Chondrocyte (in vitro differentiated cells): Measurements from ENCODE around the gene WDR5B. TPM values are rescaled to one million over a fixed set of nuclear protein-coding genes. Genes with fewer than 3 reads are reported as not detected.
"Not testable (repeated sequence)": the region's sequence is repeated elsewhere in the genome, so short reads cannot be mapped to it uniquely, and the experiment has no call there.

Source experiments
- DNase-seq: peaks from one replicate; pipeline ENCODE4 v3.0.0; 2021; ENCODE audit warnings: mixed read lengths, low spot score
- H3K27ac Mint-ChIP-seq: one replicate; pipeline ENCODE4 v1.8.0; 2021; ENCODE audit warnings: mild to moderate bottlenecking, moderate library complexity, mixed read lengths; ENCODE audit not compliant: unreplicated experiment
- H3K27me3 Mint-ChIP-seq: 2 replicates; pipeline ENCODE4 v1.8.0; 2021; ENCODE audit warnings: low read depth, mixed read lengths
- H3K36me3 Mint-ChIP-seq: 2 replicates; pipeline ENCODE4 v1.8.0; 2021; ENCODE audit warnings: low read depth, mixed read lengths
- H3K4me1 Mint-ChIP-seq: 2 replicates; pipeline ENCODE4 v1.8.0; 2021; ENCODE audit warnings: low read depth, mild to moderate bottlenecking, mixed read lengths
- H3K4me3 Mint-ChIP-seq: one replicate; pipeline ENCODE4 v1.8.0; 2021; ENCODE audit warnings: mild to moderate bottlenecking, moderate library complexity, mixed read lengths; ENCODE audit not compliant: unreplicated experiment
- H3K9me3 Mint-ChIP-seq: 2 replicates; pipeline ENCODE4 v1.8.0; 2021; ENCODE audit warnings: low read depth, mixed read lengths
- total RNA-seq: library from RNA; stranded (reverse); gene quantifications from 3 replicates; pipeline ENCODE4 v1.2.1, GENCODE V29; 2021
- TF ChIP-seq, protein P1 (sequence below): fragments of 200-600 bp; sonication (generic); IDR thresholded peaks from 2 replicates; pipeline ENCODE4 v1.5.0; 2021; ENCODE audit warnings: antibody characterized with exemption, mild to moderate bottlenecking, moderate library complexity

The WDR5B gene
- total RNA-seq, 1 donor from 2014 or later: 5.0 TPM

DNA sequence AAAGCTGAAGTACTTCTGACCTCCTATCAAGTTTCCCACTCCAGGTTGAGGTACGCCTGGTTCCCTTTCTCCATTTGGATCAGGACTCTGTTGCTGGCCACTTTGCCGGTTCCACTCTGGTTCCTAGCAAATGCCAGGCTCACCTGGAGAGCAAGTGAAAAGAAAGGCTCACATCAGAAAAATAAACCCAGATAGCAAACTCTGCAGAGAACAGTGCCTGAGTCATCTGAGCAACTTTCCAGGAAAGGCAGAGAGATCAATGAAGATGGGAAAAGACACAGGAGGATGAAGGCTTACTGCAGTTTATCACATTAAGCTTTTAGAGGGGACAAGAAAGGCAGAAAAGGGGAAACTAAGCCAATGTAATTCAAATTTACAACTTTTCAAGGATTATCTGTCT lies 41.8 kb upstream of the WDR5B start:
- Mint-ChIP-seq H3K9me3 (no peaks in the 10 kb centered on the region), H3K27ac (no peak overlapping the region), H3K27me3 (no peaks in the 10 kb centered on the region), H3K4me1 (no peaks in the 10 kb centered on the region), H3K4me3 (no peak overlapping the region), H3K36me3 (peaks cover 22% of the 10 kb centered on the region)
- TF ChIP-seq, protein P1, sequence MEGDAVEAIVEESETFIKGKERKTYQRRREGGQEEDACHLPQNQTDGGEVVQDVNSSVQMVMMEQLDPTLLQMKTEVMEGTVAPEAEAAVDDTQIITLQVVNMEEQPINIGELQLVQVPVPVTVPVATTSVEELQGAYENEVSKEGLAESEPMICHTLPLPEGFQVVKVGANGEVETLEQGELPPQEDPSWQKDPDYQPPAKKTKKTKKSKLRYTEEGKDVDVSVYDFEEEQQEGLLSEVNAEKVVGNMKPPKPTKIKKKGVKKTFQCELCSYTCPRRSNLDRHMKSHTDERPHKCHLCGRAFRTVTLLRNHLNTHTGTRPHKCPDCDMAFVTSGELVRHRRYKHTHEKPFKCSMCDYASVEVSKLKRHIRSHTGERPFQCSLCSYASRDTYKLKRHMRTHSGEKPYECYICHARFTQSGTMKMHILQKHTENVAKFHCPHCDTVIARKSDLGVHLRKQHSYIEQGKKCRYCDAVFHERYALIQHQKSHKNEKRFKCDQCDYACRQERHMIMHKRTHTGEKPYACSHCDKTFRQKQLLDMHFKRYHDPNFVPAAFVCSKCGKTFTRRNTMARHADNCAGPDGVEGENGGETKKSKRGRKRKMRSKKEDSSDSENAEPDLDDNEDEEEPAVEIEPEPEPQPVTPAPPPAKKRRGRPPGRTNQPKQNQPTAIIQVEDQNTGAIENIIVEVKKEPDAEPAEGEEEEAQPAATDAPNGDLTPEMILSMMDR: no peak
- no peak for DNase-seq

DNA sequence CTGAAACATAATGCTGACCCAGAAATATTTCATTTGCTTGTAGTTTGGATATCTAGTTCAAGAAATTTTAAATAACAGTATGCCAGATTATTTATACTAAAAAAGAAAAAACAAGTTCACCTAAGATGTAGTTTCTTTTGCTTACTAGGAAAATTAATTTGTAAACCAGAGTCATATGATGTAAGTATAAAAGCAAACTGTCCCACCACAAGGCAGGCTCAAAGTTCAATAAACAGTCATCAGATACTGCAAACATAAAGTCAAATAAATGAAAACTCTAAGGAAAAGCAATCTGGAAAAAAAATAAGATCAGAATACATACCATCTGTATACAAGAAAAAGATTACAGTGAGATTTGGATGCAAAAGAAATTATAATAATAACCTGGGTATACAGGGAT lies 40.2 kb upstream of the WDR5B start:
- H3K36me3 Mint-ChIP-seq: peaks cover 23% of the 10 kb centered on the region
- H3K9me3 Mint-ChIP-seq: no peaks in the 10 kb centered on the region
- TF ChIP-seq, protein P1: no peak
- H3K4me3 Mint-ChIP-seq: no peak overlapping the region
- no peaks in the 10 kb centered on the region for H3K27me3 Mint-ChIP-seq
- peak overlapping the region; percentile 53 for H3K27ac Mint-ChIP-seq
- peaks cover 4% of the 10 kb centered on the region for H3K4me1 Mint-ChIP-seq
- DNase-seq: no peak

GRCh38 chr3:122451371-122451770 lies 35.5 kb upstream of the WDR5B start:
- TF ChIP-seq, protein P1: no peak
- H3K4me1 Mint-ChIP-seq: peaks cover 4% of the 10 kb centered on the region
- H3K4me3 Mint-ChIP-seq: no peak overlapping the region
- H3K9me3 Mint-ChIP-seq: peaks cover 3% of the 10 kb centered on the region
- H3K36me3 Mint-ChIP-seq: peaks cover 31% of the 10 kb centered on the region
- H3K27me3 Mint-ChIP-seq: no peaks in the 10 kb centered on the region
- H3K27ac Mint-ChIP-seq: no peak overlapping the region
- DNase-seq: no peak

DNA sequence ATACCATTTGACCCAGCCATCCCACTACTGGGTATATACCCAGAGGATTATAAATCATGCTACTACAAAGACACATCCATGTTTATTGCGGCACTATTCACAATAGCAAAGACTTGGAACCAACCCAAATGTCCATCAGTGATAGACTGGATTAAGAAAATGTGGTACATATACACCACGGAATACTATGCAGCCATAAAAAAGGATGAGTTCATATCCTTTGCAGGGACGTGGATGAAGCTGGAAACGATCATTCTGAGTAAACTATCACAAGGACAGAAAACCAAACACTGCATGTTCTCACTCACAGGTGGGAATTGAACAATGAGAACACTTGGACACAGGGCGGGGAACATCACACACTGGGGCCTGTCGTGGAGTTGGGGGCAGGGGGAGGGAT lies 32.4 kb upstream of the WDR5B start:
- not testable (repeated sequence) for DNase-seq, H3K4me1 Mint-ChIP-seq, H3K9me3 Mint-ChIP-seq, H3K27ac Mint-ChIP-seq, H3K27me3 Mint-ChIP-seq, H3K4me3 Mint-ChIP-seq
- H3K36me3 Mint-ChIP-seq: peaks cover 31% of the 10 kb centered on the region

DNA sequence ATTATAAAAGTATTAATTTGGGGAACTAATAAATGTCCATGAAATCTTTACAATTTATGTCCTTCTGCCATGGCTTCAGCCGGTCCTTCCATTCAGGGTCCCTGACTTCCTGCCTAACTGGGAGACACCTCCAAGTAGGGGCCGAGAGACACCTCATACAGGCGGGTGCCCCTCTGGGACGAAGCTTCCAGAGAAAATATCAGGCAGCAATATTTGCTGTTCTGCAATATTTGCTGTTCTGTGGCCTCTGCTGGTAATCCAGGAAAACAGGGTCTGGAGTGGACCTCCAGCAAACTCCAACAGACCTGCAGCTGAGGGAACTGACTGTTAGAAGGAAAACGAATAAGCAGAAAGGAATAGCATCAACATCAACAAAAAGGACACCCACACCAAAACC lies 28.6 kb upstream of the WDR5B start:
- H3K9me3 Mint-ChIP-seq, H3K4me1 Mint-ChIP-seq, H3K27ac Mint-ChIP-seq, H3K27me3 Mint-ChIP-seq, DNase-seq, H3K4me3 Mint-ChIP-seq: not testable (repeated sequence)
- peaks cover 43% of the 10 kb centered on the region for H3K36me3 Mint-ChIP-seq

GRCh38 chr3:122443762-122444490 lies 28.1 kb upstream of the WDR5B start:
- H3K4me3 Mint-ChIP-seq, H3K27ac Mint-ChIP-seq, DNase-seq, H3K27me3 Mint-ChIP-seq, H3K4me1 Mint-ChIP-seq, H3K9me3 Mint-ChIP-seq: not testable (repeated sequence)
- H3K36me3 Mint-ChIP-seq: peaks cover 41% of the 10 kb centered on the region

- Mint-ChIP-seq H3K4me1 (no peaks in the 10 kb centered on the region), H3K27ac (no peak overlapping the region), H3K27me3 (no peaks in the 10 kb centered on the region), H3K36me3 (peaks cover 36% of the 10 kb centered on the region), H3K4me3 (no peak overlapping the region), H3K9me3 (peaks cover 3% of the 10 kb centered on the region)
- TF ChIP-seq, protein P1: no peak
- DNase-seq: no peak
These were observed 27.2 kb upstream of the WDR5B start for GRCh38 chr3:122443090-122443489.
